Stimulated activated CD4-positive, alpha-beta T cell treated with anti-CD3 and anti-CD28 coated beads, Interleukin-15, amount 100 ng/mL, for 48 hours (primary cell): ENCODE results near the gene SNX9.
"Not testable (repeated sequence)": the region's sequence is repeated elsewhere in the genome, so short reads cannot be mapped to it uniquely, and the experiment has no call there.

Source experiments
- DNase-seq, 2 donors: peaks; one replicate each; pipeline ENCODE4 v3.0.0-alpha.2; 2020; ENCODE audit warnings: low read depth in 2 of 2

The SNX9 gene

GRCh38 chr6:157954150-157955117 lies 131.4 kb downstream of the SNX9 start:
- DNase-seq, result no peak

- no peak for DNase-seq
Measured at GRCh38 chr6:157955675-157956074, 132.6 kb downstream of the SNX9 start.

GRCh38 chr6:157956171-157956730 lies 133.2 kb downstream of the SNX9 start:
- no peak for DNase-seq

GRCh38 chr6:157959451-157960227 lies 136.6 kb downstream of the SNX9 start:
- DNase-seq, result no peak

- DNase-seq, result no peak
Measured at GRCh38 chr6:157961153-157961831, 138.2 kb downstream of the SNX9 start.

GRCh38 chr6:157961832-157962575 lies 139.0 kb downstream of the SNX9 start:
- DNase-seq, result no peak

- peak in 1 of 2 donors; percentile 22 for DNase-seq
Measured at GRCh38 chr6:157962601-157963302, 139.7 kb downstream of the SNX9 start.

GRCh38 chr6:157964100-157964499 lies 141.1 kb downstream of the SNX9 start:
- no peak for DNase-seq

GRCh38 chr6:157965387-157965786 lies 142.3 kb downstream of the SNX9 start:
- DNase-seq, result no peak

GRCh38 chr6:157966589-157966977 lies 143.5 kb downstream of the SNX9 start:
- no peak for DNase-seq

GRCh38 chr6:157967020-157967419 lies 144.0 kb downstream of the SNX9 start:
- DNase-seq, result no peak

GRCh38 chr6:157967486-157967885 lies 144.4 kb downstream of the SNX9 start:
- no peak for DNase-seq

- not testable (repeated sequence) for DNase-seq
Measured at GRCh38 chr6:157972177-157972576, 149.1 kb downstream of the SNX9 start.

GRCh38 chr6:157974341-157974894 lies 151.4 kb downstream of the SNX9 start:
- DNase-seq, result no peak

- no peak for DNase-seq
Measured at GRCh38 chr6:157974967-157975366, 151.9 kb downstream of the SNX9 start.

- DNase-seq, result no peak
Measured at GRCh38 chr6:157975456-157975855, 152.4 kb downstream of the SNX9 start.

- DNase-seq, result no peak
Measured at GRCh38 chr6:157976345-157977175, 153.5 kb downstream of the SNX9 start.

GRCh38 chr6:157977176-157977804 lies 154.2 kb downstream of the SNX9 start:
- no peak for DNase-seq
